Gastrocnemius medialis (tissue), 4 donors: ENCODE results near the gene AHI1.

Experiments
- CTCF ChIP-seq, 5 experiments: fragments of 450-650 bp in 3 of 5; fragments of 200-600 bp in 2 of 5; sonication (generic) in 2 of 5; IDR thresholded peaks in 4 of 5; conservative IDR thresholded peaks in 1 of 5; 1 replicate in 4 of 5; 2 replicates in 1 of 5; pipeline ENCODE4 v1.5.1; 2016 to 2019; ENCODE audit warnings: antibody characterized with exemption in 5 of 5, mild to moderate bottlenecking in 3 of 5, moderate library complexity in 3 of 5
- POLR2A ChIP-seq, 2 donors: fragments of 450-650 bp; IDR thresholded peaks; one replicate each; pipeline ENCODE4 v1.6.1; 2017; ENCODE audit warnings: antibody characterized with exemption in 2 of 2, mild to moderate bottlenecking in 2 of 2, moderate library complexity in 2 of 2

- TF ChIP-seq CTCF (IDR thresholded peaks at IDR 0.05 in 4 of 5, conservative IDR thresholded peaks at IDR 0.05 in 1 of 5) (no peak), POLR2A (IDR thresholded peaks at IDR 0.05) (no peak)
Observed at GRCh38 chr6:135244805-135245204, 252.7 kb downstream of the AHI1 start.
